ENCODE data around the gene TLL1.

GRCh38 chr4:166121897-166122296 is 248.9 kb downstream of the TLL1 start:
- TF ChIP-seq CTCF (IDR thresholded peaks at IDR 0.05; ENCODE audit: low read depth, low read length, poor library complexity, severe bottlenecking) (no peak), EZH2phosphoT487 (IDR thresholded peaks at IDR 0.05; ENCODE audit: borderline replicate concordance, low read length) (no peak)
